A673 (cell line): Measurements from ENCODE around the gene CCNA1. TPM values are rescaled to one million over a fixed set of nuclear protein-coding genes. Genes with fewer than 3 reads are reported as not detected.

ENCODE experiments used
- BruUV-seq: library from RNA; stranded (reverse); fragments of 400-500 nt; replicated peaks from 2 replicates; lab custom pipeline; 2021; lab: Mats Ljungman, UMichigan
- CTCF ChIA-PET: fragments of 300-600 bp; sonication (Branson Sonifier 250); formaldehyde crosslinking; loops from one replicate; lab custom pipeline; 2022; ENCODE audit warnings: antibody characterized with exemption; lab: Charles Lee
- POLR2A ChIA-PET: fragments of 300-600 bp; sonication (Branson Sonifier 250); formaldehyde crosslinking; loops from one replicate; lab custom pipeline; 2022; ENCODE audit warnings: antibody characterized with exemption; ENCODE audit not compliant: low non-redundant PET; lab: Charles Lee
- DNase-seq: peaks from one replicate; pipeline ENCODE4 v3.0.0-alpha.2; 2015; ENCODE audit warnings: low spot score
- H3K27ac ChIP-seq: fragments of 200-600 bp; sonication (generic); 2 replicates; pipeline ENCODE4 v1.5.1; 2016; ENCODE audit warnings: mixed run types, low read depth, mild to moderate bottlenecking, mixed read lengths, antibody characterized with exemption, low read length; ENCODE audit not compliant: poor library complexity, severe bottlenecking
- H3K27me3 ChIP-seq: fragments of 200-600 bp; sonication (generic); replicated peaks from 2 replicates; pipeline ENCODE4 v1.6.1; 2017; ENCODE audit warnings: mixed run types, low read depth, mild to moderate bottlenecking, mixed read lengths, antibody characterized with exemption, low read length; ENCODE audit not compliant: insufficient read depth, poor library complexity
- H3K36me3 ChIP-seq: fragments of 200-600 bp; sonication (generic); 2 replicates; pipeline ENCODE4 v1.6.1; 2016; ENCODE audit warnings: mixed run types, mild to moderate bottlenecking, mixed read lengths, antibody characterized with exemption, low read length; ENCODE audit not compliant: insufficient read depth, poor library complexity, severe bottlenecking
- H3K4me1 ChIP-seq: fragments of 200-600 bp; sonication (generic); 2 replicates; pipeline ENCODE4 v1.6.1; 2017; ENCODE audit warnings: mixed run types, mild to moderate bottlenecking, mixed read lengths, antibody characterized with exemption, low read length; ENCODE audit not compliant: insufficient read depth, poor library complexity, severe bottlenecking
- H3K4me3 ChIP-seq: fragments of 200-600 bp; sonication (generic); 2 replicates; pipeline ENCODE4 v1.5.1; 2016; ENCODE audit warnings: low read depth, mixed run types, mild to moderate bottlenecking, mixed read lengths, low read length; ENCODE audit not compliant: poor library complexity, severe bottlenecking
- H3K9me3 ChIP-seq: fragments of 200-600 bp; sonication (generic); 2 replicates; pipeline ENCODE4 v1.6.1; 2016; ENCODE audit warnings: mixed run types, low read depth, mild to moderate bottlenecking, mixed read lengths, antibody characterized with exemption, low read length; ENCODE audit not compliant: poor library complexity, severe bottlenecking
- EZH2 ChIP-seq: fragments of 200-600 bp; sonication (generic); IDR thresholded peaks from 2 replicates; pipeline ENCODE4 v1.6.1; 2017; ENCODE audit warnings: borderline replicate concordance, low read depth, mild to moderate bottlenecking, mixed read lengths, antibody characterized with exemption, low read length; ENCODE audit not compliant: poor library complexity, severe bottlenecking
- intact Hi-C: fragments of 100-400 bp; cut with micrococcal nuclease; formaldehyde crosslinking; loops from one replicate; pipeline ENCODE4 v1.10.0; 2022; ENCODE audit not compliant: unreplicated experiment
- total RNA-seq: library from RNA; stranded (reverse); gene quantifications from 2 replicates; pipeline ENCODE4 v1.2.3, GENCODE V29; 2021
- TF ChIP-seq, protein P1 (sequence below): fragments of 300-800, 200-600 bp; sonication (generic); conservative IDR thresholded peaks from 2 replicates; pipeline ENCODE4 v1.5.1; 2017; ENCODE audit warnings: low read depth, mild to moderate bottlenecking, antibody characterized with exemption, low read length, moderate library complexity, mixed read lengths

Gene CCNA1
- total RNA-seq, 1 experiment from 2014 or later = 3.4 TPM

DNA sequence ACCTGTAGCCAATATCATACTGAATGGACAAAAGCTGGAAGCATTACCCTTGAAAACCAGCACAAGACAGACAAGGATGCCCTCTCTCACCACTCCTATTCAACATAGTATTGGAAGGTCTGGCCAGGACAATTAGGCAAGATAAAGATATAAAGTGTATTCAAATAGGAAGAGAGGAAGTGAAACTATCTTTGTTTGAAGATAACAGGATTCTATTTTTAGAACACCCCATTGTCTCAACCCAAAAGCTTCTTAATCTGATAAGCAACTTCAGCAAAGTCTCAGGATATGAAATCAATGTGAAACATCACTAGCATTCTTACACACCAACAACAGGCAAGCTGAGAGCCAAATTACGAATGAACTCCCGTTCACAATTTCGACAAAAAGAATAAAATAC lies 17.8 kb upstream of the CCNA1 start:
- ChIA-PET CTCF (no interaction called here), POLR2A (interaction anchor here (0.6 kb wide), 1 partner anchor 603 kb away, joined by 12 read pairs; no protein-coding TSS in a partner anchor)

DNA sequence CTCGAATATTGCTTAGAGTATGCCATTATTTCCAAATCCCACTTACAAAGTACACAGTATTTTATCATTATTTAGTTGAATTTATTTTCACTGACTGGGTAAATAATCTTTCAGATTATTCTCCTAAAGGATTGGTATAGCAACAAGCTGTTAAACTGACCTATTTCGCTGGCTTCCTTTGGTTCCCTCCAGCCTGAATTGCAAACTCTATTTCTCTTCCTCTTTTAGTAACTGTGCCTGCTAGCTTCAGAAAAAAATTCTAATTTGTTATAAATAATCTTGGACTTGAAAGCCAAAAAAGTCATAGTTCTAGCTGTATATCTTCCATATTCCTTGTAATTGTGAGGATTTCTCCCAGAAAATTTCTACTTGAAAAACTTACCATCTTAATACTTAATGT lies 15.0 kb upstream of the CCNA1 start:
- Histone ChIP-seq H3K27me3 (no peaks in the 10 kb centered on the region), H3K27ac (peak overlapping the region; percentile 79), H3K4me3 (peak overlapping the region; percentile 14), H3K36me3 (no peaks in the 10 kb centered on the region), H3K4me1 (peaks cover 39% of the 10 kb centered on the region), H3K9me3 (peaks cover 13% of the 10 kb centered on the region)
- intact Hi-C loops = no loop called here
- no TSS peak for BruUV-seq
- no peak for DNase-seq
- ChIA-PET CTCF (interaction anchor here (0.7 to 1.4 kb wide), 2 partner anchors 70 to 550 kb away, joined by 3 to 4 read pairs; no protein-coding TSS in a partner anchor), POLR2A (no interaction called here)
- no peak for TF ChIP-seq EZH2
- TF ChIP-seq, protein P1, sequence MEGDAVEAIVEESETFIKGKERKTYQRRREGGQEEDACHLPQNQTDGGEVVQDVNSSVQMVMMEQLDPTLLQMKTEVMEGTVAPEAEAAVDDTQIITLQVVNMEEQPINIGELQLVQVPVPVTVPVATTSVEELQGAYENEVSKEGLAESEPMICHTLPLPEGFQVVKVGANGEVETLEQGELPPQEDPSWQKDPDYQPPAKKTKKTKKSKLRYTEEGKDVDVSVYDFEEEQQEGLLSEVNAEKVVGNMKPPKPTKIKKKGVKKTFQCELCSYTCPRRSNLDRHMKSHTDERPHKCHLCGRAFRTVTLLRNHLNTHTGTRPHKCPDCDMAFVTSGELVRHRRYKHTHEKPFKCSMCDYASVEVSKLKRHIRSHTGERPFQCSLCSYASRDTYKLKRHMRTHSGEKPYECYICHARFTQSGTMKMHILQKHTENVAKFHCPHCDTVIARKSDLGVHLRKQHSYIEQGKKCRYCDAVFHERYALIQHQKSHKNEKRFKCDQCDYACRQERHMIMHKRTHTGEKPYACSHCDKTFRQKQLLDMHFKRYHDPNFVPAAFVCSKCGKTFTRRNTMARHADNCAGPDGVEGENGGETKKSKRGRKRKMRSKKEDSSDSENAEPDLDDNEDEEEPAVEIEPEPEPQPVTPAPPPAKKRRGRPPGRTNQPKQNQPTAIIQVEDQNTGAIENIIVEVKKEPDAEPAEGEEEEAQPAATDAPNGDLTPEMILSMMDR = no peak

More for the DNA sequence above, 17.8 kb upstream of the CCNA1 start:
- peaks cover 21% of the 10 kb centered on the region for H3K4me1 ChIP-seq
- TF ChIP-seq EZH2 = no peak
- TF ChIP-seq, protein P1 = no peak
- no TSS peak for BruUV-seq
- no peaks in the 10 kb centered on the region for H3K36me3 ChIP-seq
- H3K27me3 ChIP-seq = no peaks in the 10 kb centered on the region
- intact Hi-C loops = no loop called here
- DNase-seq = no peak
- no peak overlapping the region for H3K4me3 ChIP-seq
- no peak overlapping the region for H3K27ac ChIP-seq
- H3K9me3 ChIP-seq = peaks cover 13% of the 10 kb centered on the region

DNA sequence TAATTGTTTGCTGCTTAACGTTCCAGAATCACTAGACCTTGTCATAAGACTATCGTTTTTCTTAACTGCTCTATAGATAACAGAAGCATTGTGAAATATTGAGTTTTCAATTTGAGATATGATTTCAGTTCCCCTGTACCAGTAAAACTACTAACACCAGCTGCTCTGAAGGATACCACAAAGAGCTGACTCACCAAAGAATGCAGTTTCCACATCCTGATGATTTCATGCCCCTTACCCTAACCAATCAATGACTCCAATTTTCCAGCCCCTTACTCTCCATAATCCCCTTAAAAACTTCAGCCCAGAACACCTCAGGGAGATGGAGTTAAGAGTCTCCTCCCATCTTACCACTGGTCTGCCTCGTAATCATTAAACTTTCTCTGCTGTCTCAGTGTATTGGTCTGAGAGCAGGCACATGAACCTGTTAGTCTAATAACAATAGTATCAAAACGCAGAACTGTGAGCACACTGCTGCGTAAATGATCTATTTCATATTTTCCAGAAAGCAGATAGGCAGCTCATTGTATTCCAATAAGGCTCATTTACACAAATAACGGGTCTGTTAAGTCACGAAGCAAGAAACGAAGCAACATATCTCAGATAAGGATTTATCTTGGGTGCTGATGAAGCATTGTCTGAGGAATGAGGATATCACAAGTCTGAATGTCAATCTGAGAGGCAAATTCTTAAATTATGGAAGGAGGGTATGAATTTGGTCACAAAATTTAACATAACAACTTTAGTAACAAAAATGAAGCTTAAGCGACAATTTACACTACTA lies 14.1 kb upstream of the CCNA1 start:
- peak; percentile 80 for DNase-seq
- intact Hi-C loops = no loop called here
- POLR2A ChIA-PET = no interaction called here
- TF ChIP-seq, protein P1 = no peak
- TF ChIP-seq EZH2 = no peak
- H3K27ac ChIP-seq = peak overlapping the region; percentile 79
- no peaks in the 10 kb centered on the region for H3K36me3 ChIP-seq
- TSS peak; percentile 98 for BruUV-seq
- H3K4me1 ChIP-seq = peaks cover 39% of the 10 kb centered on the region
- H3K4me3 ChIP-seq = peak overlapping the region; percentile 14
- CTCF ChIA-PET = interaction anchor here (0.7 to 1.4 kb wide), 3 partner anchors 37 to 549 kb away, joined by 3 to 4 read pairs (median 4); no protein-coding TSS in a partner anchor
- no peaks in the 10 kb centered on the region for H3K27me3 ChIP-seq
- H3K9me3 ChIP-seq = peaks cover 13% of the 10 kb centered on the region
